ENCODE results near the gene CDKL1. TPM values are rescaled to one million over a fixed set of nuclear protein-coding genes. Genes with fewer than 3 reads are reported as not detected.

Gene CDKL1
- total and polyA plus RNA-seq, 2 donors (not counting 3 experiments of a cell fraction or from before 2014, with no cell fraction given): 2.6 to 9.7 TPM

DNA sequence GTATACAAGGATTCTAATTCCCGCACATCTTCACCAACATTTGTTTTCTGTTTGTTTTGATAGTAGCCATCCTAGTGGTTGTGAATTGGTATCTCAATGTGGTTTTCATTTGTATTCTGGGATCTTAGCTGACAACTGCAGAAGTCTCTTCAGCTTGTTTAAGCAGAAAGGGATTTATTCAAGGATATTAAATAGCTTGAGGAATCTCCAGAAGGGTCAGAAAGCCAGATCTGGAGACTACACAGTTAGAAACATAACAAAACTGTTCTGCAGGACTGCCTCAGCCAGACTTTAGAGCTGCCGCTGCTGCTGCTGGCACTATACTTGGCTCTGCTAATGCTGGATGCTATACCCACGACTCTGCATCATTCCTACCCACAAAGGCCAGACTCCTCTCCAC is 13.4 kb upstream of the CDKL1 start:
- Histone ChIP-seq H3K4me2 (ENCODE audit: insufficient read depth, low read length) (no peak overlapping the region), H3K36me3 (ENCODE audit: control insufficient read depth in 2 of 2, extremely low read depth in 1 of 2, insufficient read depth in 2 of 2, low read length in 2 of 2) (no peaks in the 10 kb centered on the region), H4K20me1 (replicated peaks; ENCODE audit: control insufficient read depth, extremely low read depth, insufficient read depth, low read length) (no peaks in the 10 kb centered on the region), H3K79me2 (ENCODE audit: control insufficient read depth, insufficient read depth, low read length) (no peaks in the 10 kb centered on the region), H3K27me3 (ENCODE audit: control insufficient read depth in 2 of 2, insufficient read depth in 2 of 2, low read length in 2 of 2) (no peaks in the 10 kb centered on the region), H3K27ac (ENCODE audit: insufficient read depth, low read depth, low read length) (no peak overlapping the region), H2AFZ (ENCODE audit: low read depth, low read length) (no peak overlapping the region), H3K9me1 (replicated peaks; ENCODE audit: control insufficient read depth, extremely low read depth, insufficient read depth, low read length) (no peaks in the 10 kb centered on the region), H3K9ac (replicated peaks; ENCODE audit: extremely low read depth, insufficient read depth, low read length) (no peak overlapping the region), H3K9me3 (replicated peaks; ENCODE audit: control insufficient read depth, insufficient read depth, low read length) (no peaks in the 10 kb centered on the region), H3K4me1 (ENCODE audit: control insufficient read depth, extremely low read depth, insufficient read depth, low read length) (no peaks in the 10 kb centered on the region), H3K4me3 (replicated peaks in 1 of 3; ENCODE audit: insufficient read depth in 1 of 3, low read depth in 1 of 3, low read length in 3 of 3) (no peak overlapping the region)
- DNase-seq (ENCODE audit: low read depth, low spot score) (no peak), FAIRE-seq (no peak)
- dilution Hi-C loops (cut with MboI; ENCODE audit: extremely low pct_ligation_motif_present, low sequenced_read_pairs): no loop called here
- ChIA-PET CTCF (interaction anchor here (1.6 to 1.9 kb wide), 2 partner anchors 9 to 74 kb away, joined by 4 read pairs; no protein-coding TSS in a partner anchor), POLR2A (no interaction called here)
- intact Hi-C loops (cut with micrococcal nuclease): no loop called here
- no peak for TF ChIP-seq POLR2A (IDR thresholded peaks at IDR 0.05; ENCODE audit: low read depth, low read length)
- TF ChIP-seq, protein P1, sequence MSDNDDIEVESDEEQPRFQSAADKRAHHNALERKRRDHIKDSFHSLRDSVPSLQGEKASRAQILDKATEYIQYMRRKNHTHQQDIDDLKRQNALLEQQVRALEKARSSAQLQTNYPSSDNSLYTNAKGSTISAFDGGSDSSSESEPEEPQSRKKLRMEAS (IDR thresholded peaks at IDR 0.05; ENCODE audit: insufficient read depth, insufficient read length): no peak
- BruUV-seq (replicated peaks): no TSS peak

DNA sequence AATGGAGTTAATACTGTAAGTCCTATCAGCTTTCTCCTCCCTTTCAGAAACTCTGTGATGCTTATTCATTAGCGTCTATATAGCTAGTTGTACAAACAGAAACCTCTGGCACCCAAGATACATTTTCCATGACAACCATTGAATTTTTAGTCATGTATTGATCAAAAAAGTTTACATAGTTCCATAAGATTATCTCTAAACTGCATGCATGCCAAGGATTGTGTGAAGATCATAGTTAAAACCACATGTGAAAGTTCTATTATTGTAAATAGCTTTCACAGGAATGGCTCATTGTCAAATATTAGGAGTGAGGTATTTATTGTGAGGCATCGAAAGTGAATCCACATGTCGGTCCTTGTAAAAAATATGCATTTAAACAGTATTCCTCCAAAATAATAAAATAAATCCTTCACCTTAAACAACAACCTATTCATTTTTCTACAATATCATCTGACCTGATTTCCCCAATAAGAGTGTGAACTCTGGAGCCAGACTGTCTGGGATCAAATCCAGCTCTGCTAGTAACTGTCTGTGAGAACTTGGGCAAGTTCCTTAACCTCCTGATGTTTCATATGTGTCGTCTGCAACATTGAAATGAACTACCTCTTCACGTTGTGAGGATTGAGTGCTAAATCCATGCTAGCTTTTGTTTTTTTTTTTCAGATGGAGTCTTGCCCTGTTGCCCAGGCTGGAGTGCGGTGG is 10.6 kb upstream of the CDKL1 start:
- Histone ChIP-seq H3K4me3 (replicated peaks in 1 of 3; ENCODE audit: insufficient read depth in 1 of 3, low read depth in 1 of 3, low read length in 3 of 3) (no peak overlapping the region), H3K9me1 (replicated peaks; ENCODE audit: control insufficient read depth, extremely low read depth, insufficient read depth, low read length) (no peaks in the 10 kb centered on the region), H3K79me2 (ENCODE audit: control insufficient read depth, insufficient read depth, low read length) (no peaks in the 10 kb centered on the region), H3K4me2 (ENCODE audit: insufficient read depth, low read length) (no peak overlapping the region), H3K9me3 (replicated peaks; ENCODE audit: control insufficient read depth, insufficient read depth, low read length) (no peaks in the 10 kb centered on the region), H4K20me1 (replicated peaks; ENCODE audit: control insufficient read depth, extremely low read depth, insufficient read depth, low read length) (no peaks in the 10 kb centered on the region), H2AFZ (ENCODE audit: low read depth, low read length) (no peak overlapping the region), H3K4me1 (ENCODE audit: control insufficient read depth, extremely low read depth, insufficient read depth, low read length) (peaks cover 10% of the 10 kb centered on the region), H3K27ac (ENCODE audit: insufficient read depth, low read depth, low read length) (no peak overlapping the region), H3K36me3 (ENCODE audit: control insufficient read depth in 2 of 2, extremely low read depth in 1 of 2, insufficient read depth in 2 of 2, low read length in 2 of 2) (no peaks in the 10 kb centered on the region), H3K27me3 (ENCODE audit: control insufficient read depth in 2 of 2, insufficient read depth in 2 of 2, low read length in 2 of 2) (no peaks in the 10 kb centered on the region), H3K9ac (replicated peaks; ENCODE audit: extremely low read depth, insufficient read depth, low read length) (no peak overlapping the region)
- CTCF ChIA-PET: interaction anchor here (1.3 kb wide), 1 partner anchor 125 kb away, joined by 3 read pairs; the partner anchor contains the start of gene MAP4K5
- BruUV-seq (replicated peaks): no TSS peak
- FAIRE-seq: no peak
- TF ChIP-seq GATA2 (IDR thresholded peaks at IDR 0.05; ENCODE audit: insufficient read depth, insufficient read length, low read depth, low read length): no peak
- TF ChIP-seq JUN (IDR thresholded peaks at IDR 0.05; ENCODE audit: borderline replicate concordance, insufficient read depth, insufficient read length, low read depth): no peak
- intact Hi-C loops (cut with micrococcal nuclease) (no loop called here), dilution Hi-C loops (cut with MboI; ENCODE audit: extremely low pct_ligation_motif_present, low sequenced_read_pairs) (no loop called here)
- POLR2A ChIA-PET: no interaction called here
- no peak for DNase-seq (ENCODE audit: low read depth, low spot score)

Data from endothelial cell of umbilical vein (primary cell).